K562 (cell line): ENCODE results near the gene C2CD2L. TPM values are rescaled to one million over a fixed set of nuclear protein-coding genes. Genes with fewer than 3 reads are reported as not detected.
A peak's percentile ranks its signal among the peaks of the same experiment; 100 is the strongest.

Experiments
- ATF7 ChIP-seq: fragments of 450-650 bp; IDR thresholded peaks from 2 replicates; pipeline ENCODE4 v1.7.1; 2014; ENCODE audit warnings: mild to moderate bottlenecking, moderate library complexity
- CBFB ChIP-seq: sonication (generic); formaldehyde crosslinking; IDR thresholded peaks from 2 replicates; pipeline ENCODE4 v1.4.0; 2020; ENCODE audit warnings: mild to moderate bottlenecking, missing genetic modification reagents
- FOXA1 ChIP-seq: fragments of 450-650 bp; IDR thresholded peaks from 2 replicates; pipeline ENCODE4 v1.6.1; 2016; ENCODE audit warnings: mild to moderate bottlenecking, borderline replicate concordance
- FOXK1 ChIP-seq: sonication (generic); formaldehyde crosslinking; IDR thresholded peaks from 2 replicates; pipeline ENCODE4 v1.8.0; 2022; ENCODE audit warnings: missing genetic modification reagents, mild to moderate bottlenecking, borderline replicate concordance
- MXD1 ChIP-seq: fragments of 250-450 bp; sonication (Bioruptor Pico); IDR thresholded peaks from 2 replicates; pipeline ENCODE4 v1.8.0; 2021; ENCODE audit warnings: borderline replicate concordance, mild to moderate bottlenecking, moderate library complexity; ENCODE audit not compliant: poor library complexity, severe bottlenecking
- PHB ChIP-seq: fragments of 250-450 bp; sonication (Bioruptor Pico); IDR thresholded peaks from 2 replicates; pipeline ENCODE4 v1.5.0; 2021
- SP2 ChIP-seq: IDR thresholded peaks from 2 replicates; pipeline ENCODE4 v1.6.1; 2011; ENCODE audit warnings: mild to moderate bottlenecking, low read depth, low read length, moderate library complexity; ENCODE audit not compliant: poor library complexity, severe bottlenecking; ENCODE audit errors: extremely low read depth
- SREBF1 ChIP-seq: fragments of 150-350 bp; IDR thresholded peaks from 2 replicates; pipeline ENCODE4 v1.6.1; 2014; ENCODE audit warnings: antibody characterized with exemption, low read depth, low read length, borderline replicate concordance
- TAF15 ChIP-seq: fragments of 200-400 bp; formaldehyde crosslinking; IDR thresholded peaks from 2 replicates; pipeline ENCODE4 v1.6.1; 2017; ENCODE audit warnings: mild to moderate bottlenecking, low read depth, low read length, moderate library complexity
- ZFP36 ChIP-seq: fragments of 150-350 bp; IDR thresholded peaks from 2 replicates; pipeline ENCODE4 v1.6.1; 2018; ENCODE audit warnings: low read length, low read depth; ENCODE audit not compliant: partially characterized antibody
- polyA plus RNA-seq, 8 experiments: library from polyadenylated mRNA; depleted of rRNA in 4 of 8; stranded (reverse) in 5 of 8; unstranded in 3 of 8; fragments of >200 nt; fragmentation: Nextera tagmentation in 2 of 8; fragmentation: Illumina TruSeq in 1 of 8; extraction: Ambion mirVana in 2 of 8; extraction: Trizol in 1 of 8; gene quantifications; 2 replicates each; pipeline versions ENCODE4 v1.2.1 to v1.2.3, GENCODE V29; 2011 to 2014; ENCODE audit warnings: inconsistent platforms in 1 of 8, missing spikeins in 1 of 8
- total RNA-seq, 7 experiments: library from RNA; depleted of rRNA in 6 of 7; stranded (reverse); fragments of >200 nt in 6 of 7; fragmentation: Illumina TruSeq in 2 of 7; extraction: Trizol in 2 of 7; gene quantifications; 2 replicates each; pipeline versions ENCODE4 v1.2.1 to v1.2.3, GENCODE V29; 2011 to 2021; ENCODE audit warnings: low replicate concordance in 1 of 7
- TF ChIP-seq, protein P1 (sequence below), 2 experiments: fragments of 450-650 bp; formaldehyde crosslinking in 1 of 2; IDR thresholded peaks; 2 replicates each; pipeline versions ENCODE4 v1.4.0 to v1.6.1; 2014 to 2020; ENCODE audit warnings: mild to moderate bottlenecking in 2 of 2, borderline replicate concordance in 1 of 2, low read depth in 1 of 2
- TF ChIP-seq, protein P2 (sequence below): fragments of 450-650 bp; IDR thresholded peaks from 2 replicates; pipeline ENCODE4 v1.6.1; 2016

C2CD2L gene
- total and polyA plus RNA-seq, 9 of the 15 experiments (the other 6 are each of a cell fraction or from before 2014, with no cell fraction given): 0.66 to 41.2 (median 14.8) TPM

DNA sequence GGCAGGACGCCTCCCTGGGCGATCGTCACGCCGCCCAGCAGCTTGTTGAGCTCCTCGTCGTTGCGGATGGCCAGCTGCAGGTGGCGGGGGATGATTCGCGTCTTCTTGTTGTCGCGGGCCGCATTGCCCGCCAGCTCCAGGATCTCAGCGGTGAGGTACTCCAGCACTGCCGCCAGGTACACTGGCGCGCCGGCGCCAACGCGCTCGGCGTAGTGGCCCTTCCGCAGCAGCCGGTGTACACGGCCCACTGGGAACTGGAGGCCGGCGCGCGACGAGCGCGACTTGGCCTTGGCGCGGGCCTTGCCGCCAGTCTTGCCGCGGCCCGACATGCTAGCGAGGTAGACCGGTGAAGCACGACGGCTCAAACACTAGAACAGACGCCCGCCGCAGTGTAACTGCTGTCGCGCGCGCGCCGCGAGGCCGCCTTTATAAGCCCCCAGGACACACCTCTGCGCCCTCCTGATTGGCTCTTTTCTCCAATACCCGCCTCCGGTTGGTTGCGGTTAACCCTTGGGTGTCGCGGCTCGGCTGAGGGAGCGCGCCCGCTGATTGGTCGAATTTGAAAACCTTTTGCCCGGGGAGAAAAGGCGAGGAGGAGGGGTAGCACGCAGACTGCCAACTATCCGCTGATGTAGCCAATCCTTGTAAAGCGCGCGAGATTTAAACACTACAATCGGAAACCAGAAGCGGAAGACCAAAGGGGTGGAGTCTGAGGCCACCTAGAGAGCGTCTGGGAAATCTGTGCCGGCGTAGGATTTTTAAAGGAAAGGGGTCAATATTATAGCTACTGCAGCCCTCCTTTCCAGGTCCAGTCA is 11.9 kb upstream of the C2CD2L start (continued):
- TF ChIP-seq, protein P1, sequence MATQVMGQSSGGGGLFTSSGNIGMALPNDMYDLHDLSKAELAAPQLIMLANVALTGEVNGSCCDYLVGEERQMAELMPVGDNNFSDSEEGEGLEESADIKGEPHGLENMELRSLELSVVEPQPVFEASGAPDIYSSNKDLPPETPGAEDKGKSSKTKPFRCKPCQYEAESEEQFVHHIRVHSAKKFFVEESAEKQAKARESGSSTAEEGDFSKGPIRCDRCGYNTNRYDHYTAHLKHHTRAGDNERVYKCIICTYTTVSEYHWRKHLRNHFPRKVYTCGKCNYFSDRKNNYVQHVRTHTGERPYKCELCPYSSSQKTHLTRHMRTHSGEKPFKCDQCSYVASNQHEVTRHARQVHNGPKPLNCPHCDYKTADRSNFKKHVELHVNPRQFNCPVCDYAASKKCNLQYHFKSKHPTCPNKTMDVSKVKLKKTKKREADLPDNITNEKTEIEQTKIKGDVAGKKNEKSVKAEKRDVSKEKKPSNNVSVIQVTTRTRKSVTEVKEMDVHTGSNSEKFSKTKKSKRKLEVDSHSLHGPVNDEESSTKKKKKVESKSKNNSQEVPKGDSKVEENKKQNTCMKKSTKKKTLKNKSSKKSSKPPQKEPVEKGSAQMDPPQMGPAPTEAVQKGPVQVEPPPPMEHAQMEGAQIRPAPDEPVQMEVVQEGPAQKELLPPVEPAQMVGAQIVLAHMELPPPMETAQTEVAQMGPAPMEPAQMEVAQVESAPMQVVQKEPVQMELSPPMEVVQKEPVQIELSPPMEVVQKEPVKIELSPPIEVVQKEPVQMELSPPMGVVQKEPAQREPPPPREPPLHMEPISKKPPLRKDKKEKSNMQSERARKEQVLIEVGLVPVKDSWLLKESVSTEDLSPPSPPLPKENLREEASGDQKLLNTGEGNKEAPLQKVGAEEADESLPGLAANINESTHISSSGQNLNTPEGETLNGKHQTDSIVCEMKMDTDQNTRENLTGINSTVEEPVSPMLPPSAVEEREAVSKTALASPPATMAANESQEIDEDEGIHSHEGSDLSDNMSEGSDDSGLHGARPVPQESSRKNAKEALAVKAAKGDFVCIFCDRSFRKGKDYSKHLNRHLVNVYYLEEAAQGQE (IDR thresholded peaks at IDR 0.05; ENCODE audit: borderline replicate concordance): peak; percentile 44; the same call in 1 of the 2 replicates
- TF ChIP-seq, protein P1 (CRISPR knock-in tag; IDR thresholded peaks at IDR 0.05; ENCODE audit: low read depth): peak; percentile 70; the same call in 1 of the 2 replicates
- TF ChIP-seq ATF7 (peak; percentile 86), PHB (CRISPR knock-in tag) (peak; percentile 78), MXD1 (CRISPR knock-in tag) (peak; percentile 4), FOXA1 (no peak), TAF15 (no peak), CBFB (peak; percentile 86; the same call in 1 of the 2 replicates), ZFP36 (peak; percentile 8), SREBF1 (no peak), SP2 (no peak), FOXK1 (CRISPR knock-in tag) (peak; percentile 97)
- TF ChIP-seq, protein P2, sequence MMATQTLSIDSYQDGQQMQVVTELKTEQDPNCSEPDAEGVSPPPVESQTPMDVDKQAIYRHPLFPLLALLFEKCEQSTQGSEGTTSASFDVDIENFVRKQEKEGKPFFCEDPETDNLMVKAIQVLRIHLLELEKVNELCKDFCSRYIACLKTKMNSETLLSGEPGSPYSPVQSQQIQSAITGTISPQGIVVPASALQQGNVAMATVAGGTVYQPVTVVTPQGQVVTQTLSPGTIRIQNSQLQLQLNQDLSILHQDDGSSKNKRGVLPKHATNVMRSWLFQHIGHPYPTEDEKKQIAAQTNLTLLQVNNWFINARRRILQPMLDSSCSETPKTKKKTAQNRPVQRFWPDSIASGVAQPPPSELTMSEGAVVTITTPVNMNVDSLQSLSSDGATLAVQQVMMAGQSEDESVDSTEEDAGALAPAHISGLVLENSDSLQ: peak; percentile 85
